SJSA1 (cell line): ENCODE measurements around the gene CHRNA1. TPM values are rescaled to one million over a fixed set of nuclear protein-coding genes. Genes with fewer than 3 reads are reported as not detected.

Experiments used
- DNase-seq, 2 experiments: peaks; one replicate each; pipeline ENCODE4 v3.0.0-alpha.2; 2015 to 2020; ENCODE audit warnings: low spot score in 2 of 2, low read depth in 1 of 2
- H3K27ac ChIP-seq: fragments of 250-450 bp; sonication (Bioruptor Pico); 2 replicates; pipeline ENCODE4 v1.5.1; 2020; ENCODE audit warnings: mild to moderate bottlenecking, moderate library complexity
- H3K27me3 ChIP-seq: fragments of 250-450 bp; sonication (Bioruptor Pico); replicated peaks from 2 replicates; pipeline ENCODE4 v1.5.1; 2020; ENCODE audit warnings: mild to moderate bottlenecking, moderate library complexity
- H3K36me3 ChIP-seq: fragments of 250-450 bp; sonication (Bioruptor Pico); 2 replicates; pipeline ENCODE4 v1.5.1; 2020; ENCODE audit warnings: mild to moderate bottlenecking
- H3K4me1 ChIP-seq: fragments of 250-450 bp; sonication (Bioruptor Pico); replicated peaks from 2 replicates; pipeline ENCODE4 v1.6.1; 2021; ENCODE audit warnings: mild to moderate bottlenecking
- H3K4me3 ChIP-seq: fragments of 250-450 bp; sonication (Bioruptor Pico); 2 replicates; pipeline ENCODE4 v1.5.1; 2020; ENCODE audit warnings: mild to moderate bottlenecking
- H3K9me3 ChIP-seq: fragments of 250-450 bp; sonication (Bioruptor Pico); replicated peaks from 2 replicates; pipeline ENCODE4 v1.5.1; 2020; ENCODE audit warnings: mild to moderate bottlenecking
- total RNA-seq: library from RNA; depleted of rRNA; stranded (reverse); fragments of >200 nt; shearing (Covaris generic); gene quantifications from 2 replicates; pipeline ENCODE4 v1.2.3, GENCODE V29; 2014

CHRNA1 gene
- total RNA-seq, 1 experiment from 2014 or later, result 0.16 TPM

DNA sequence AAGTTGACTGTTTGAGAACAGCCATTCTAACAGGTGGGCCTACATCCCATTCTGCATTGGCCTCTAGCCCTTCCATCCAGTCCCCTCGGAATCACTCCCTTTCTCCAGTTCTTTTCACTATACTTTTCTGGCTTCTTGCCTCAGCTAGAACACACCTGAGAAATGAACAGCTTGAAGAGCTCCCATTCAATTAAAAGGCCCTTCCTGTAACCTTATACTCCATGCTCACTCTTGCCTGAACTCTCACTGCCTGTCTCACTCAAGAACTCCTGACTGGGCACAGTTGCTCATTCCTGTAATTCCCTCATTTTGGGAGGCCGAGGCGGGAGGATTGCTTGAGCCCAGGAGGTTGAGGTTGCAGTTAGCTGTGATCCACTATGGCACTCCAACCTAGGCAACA lies 23.6 kb downstream of the CHRNA1 start:
- Histone ChIP-seq H3K36me3 (no peaks in the 10 kb centered on the region), H3K4me3 (no peak overlapping the region), H3K4me1 (no peaks in the 10 kb centered on the region), H3K9me3 (no peaks in the 10 kb centered on the region), H3K27me3 (peaks cover 27% of the 10 kb centered on the region), H3K27ac (no peak overlapping the region)
- DNase-seq, result no peak

DNA sequence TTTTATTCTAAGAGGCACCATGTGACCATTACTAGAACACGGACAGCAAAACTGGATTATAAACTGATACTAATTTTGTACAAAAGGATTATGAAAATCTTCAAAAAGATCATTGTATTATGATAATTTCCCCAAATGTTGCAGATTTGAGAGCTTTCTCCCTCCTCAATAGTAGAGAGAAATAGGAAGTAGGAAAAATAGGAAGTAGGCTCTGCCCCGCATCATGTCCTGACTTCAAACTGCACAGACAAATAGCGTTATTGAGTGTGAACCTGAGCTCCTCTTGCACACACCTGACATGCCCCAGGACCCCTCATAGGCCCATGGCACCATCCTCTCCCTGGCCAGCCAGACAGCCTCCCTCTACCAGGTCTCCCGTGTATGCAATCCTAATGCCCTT lies 25.4 kb downstream of the CHRNA1 start:
- H3K4me1 ChIP-seq, result no peaks in the 10 kb centered on the region
- no peak for DNase-seq
- H3K36me3 ChIP-seq, result no peaks in the 10 kb centered on the region

GRCh38 chr2:174731546-174731945 lies 32.7 kb downstream of the CHRNA1 start:
- no peaks in the 10 kb centered on the region for H3K4me1 ChIP-seq
- no peak overlapping the region for H3K27ac ChIP-seq
- no peaks in the 10 kb centered on the region for H3K9me3 ChIP-seq
- no peak overlapping the region for H3K4me3 ChIP-seq
- H3K36me3 ChIP-seq, result no peaks in the 10 kb centered on the region
- DNase-seq, result no peak
- peaks cover 55% of the 10 kb centered on the region for H3K27me3 ChIP-seq

More for the DNA sequence above, 25.4 kb downstream of the CHRNA1 start:
- no peak overlapping the region for H3K27ac ChIP-seq
- H3K27me3 ChIP-seq, result peaks cover 35% of the 10 kb centered on the region
- H3K9me3 ChIP-seq, result no peaks in the 10 kb centered on the region
- no peak overlapping the region for H3K4me3 ChIP-seq

DNA sequence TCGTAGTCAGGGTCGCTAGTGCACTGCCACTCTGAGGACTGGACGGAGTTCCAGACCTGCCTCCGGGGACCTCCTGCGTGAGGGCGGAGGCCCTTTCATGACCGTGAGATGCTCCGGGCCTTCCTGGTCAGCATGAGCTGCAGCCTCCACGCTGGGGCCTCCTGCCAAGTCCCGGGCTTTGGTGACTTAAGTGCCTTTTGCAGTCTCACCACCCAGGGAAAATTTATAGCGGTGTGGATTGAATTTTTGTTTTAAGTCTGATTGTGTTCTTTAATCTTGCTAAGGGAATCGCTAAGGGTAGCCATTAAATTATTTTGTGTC lies 33.6 kb downstream of the CHRNA1 start:
- Histone ChIP-seq H3K4me1 (no peaks in the 10 kb centered on the region), H3K27me3 (peaks cover 55% of the 10 kb centered on the region), H3K4me3 (no peak overlapping the region), H3K27ac (no peak overlapping the region), H3K9me3 (no peaks in the 10 kb centered on the region), H3K36me3 (no peaks in the 10 kb centered on the region)
- no peak for DNase-seq

DNA sequence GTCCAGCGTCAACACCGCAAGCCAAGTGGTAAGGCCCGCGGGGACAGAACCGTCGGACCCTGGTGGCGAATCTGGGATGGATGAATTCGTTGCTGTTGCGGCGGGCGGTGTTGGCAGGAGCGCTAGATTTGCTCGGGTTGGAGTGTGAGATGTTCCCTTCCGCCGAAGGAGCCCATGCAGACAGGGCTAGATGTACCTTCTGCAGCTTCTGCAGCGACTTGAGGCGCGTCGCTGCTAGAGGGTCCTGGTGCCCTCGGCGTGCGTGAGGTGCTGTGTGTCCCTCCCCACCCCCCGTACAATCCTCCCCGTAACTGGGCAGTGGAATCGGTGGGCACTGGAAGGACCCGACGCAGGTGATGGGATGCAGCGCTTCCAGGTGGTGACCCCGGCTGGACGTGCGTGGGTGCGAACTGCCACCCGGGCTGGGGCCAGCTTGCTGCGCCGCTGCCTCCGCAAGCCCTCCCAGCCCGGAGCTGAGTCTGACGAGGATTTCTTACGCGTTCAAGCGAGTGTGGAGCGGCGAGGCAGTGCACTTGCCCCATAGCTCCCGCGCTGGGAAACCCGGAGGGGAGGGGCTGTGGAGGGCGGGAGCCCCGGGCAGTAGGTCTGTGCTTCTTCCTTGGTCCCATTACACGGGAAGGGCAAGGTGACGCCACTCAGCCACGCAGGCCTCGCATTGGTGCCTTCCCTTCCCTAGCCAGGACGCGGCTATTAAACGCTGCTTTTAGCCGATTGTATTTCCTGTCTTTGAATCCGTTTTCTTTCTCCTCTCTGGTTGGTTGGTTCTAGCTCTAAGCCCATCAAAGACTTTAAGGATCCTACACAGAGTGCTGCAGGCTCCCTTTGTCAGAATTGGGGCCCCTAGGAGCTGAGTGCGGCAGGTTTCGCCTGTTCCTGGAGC lies 34.2 kb downstream of the CHRNA1 start:
- Histone ChIP-seq H3K27ac (no peak overlapping the region), H3K4me3 (no peak overlapping the region), H3K36me3 (no peaks in the 10 kb centered on the region), H3K27me3 (peaks cover 55% of the 10 kb centered on the region), H3K4me1 (no peaks in the 10 kb centered on the region), H3K9me3 (no peaks in the 10 kb centered on the region)
- DNase-seq, result no peak

- Histone ChIP-seq H3K4me1 (no peaks in the 10 kb centered on the region), H3K27ac (no peak overlapping the region), H3K27me3 (peaks cover 42% of the 10 kb centered on the region), H3K4me3 (no peak overlapping the region), H3K9me3 (no peaks in the 10 kb centered on the region), H3K36me3 (no peaks in the 10 kb centered on the region)
- DNase-seq, result no peak
Observed at GRCh38 chr2:174728096-174728495, 36.2 kb downstream of the CHRNA1 start.

- no peak overlapping the region for H3K4me3 ChIP-seq
- no peaks in the 10 kb centered on the region for H3K4me1 ChIP-seq
- H3K36me3 ChIP-seq, result no peaks in the 10 kb centered on the region
- DNase-seq, result no peak
- H3K27ac ChIP-seq, result no peak overlapping the region
- H3K27me3 ChIP-seq, result peaks cover 34% of the 10 kb centered on the region
- H3K9me3 ChIP-seq, result no peaks in the 10 kb centered on the region
Observed at GRCh38 chr2:174726212-174726611, 38.1 kb downstream of the CHRNA1 start.

DNA sequence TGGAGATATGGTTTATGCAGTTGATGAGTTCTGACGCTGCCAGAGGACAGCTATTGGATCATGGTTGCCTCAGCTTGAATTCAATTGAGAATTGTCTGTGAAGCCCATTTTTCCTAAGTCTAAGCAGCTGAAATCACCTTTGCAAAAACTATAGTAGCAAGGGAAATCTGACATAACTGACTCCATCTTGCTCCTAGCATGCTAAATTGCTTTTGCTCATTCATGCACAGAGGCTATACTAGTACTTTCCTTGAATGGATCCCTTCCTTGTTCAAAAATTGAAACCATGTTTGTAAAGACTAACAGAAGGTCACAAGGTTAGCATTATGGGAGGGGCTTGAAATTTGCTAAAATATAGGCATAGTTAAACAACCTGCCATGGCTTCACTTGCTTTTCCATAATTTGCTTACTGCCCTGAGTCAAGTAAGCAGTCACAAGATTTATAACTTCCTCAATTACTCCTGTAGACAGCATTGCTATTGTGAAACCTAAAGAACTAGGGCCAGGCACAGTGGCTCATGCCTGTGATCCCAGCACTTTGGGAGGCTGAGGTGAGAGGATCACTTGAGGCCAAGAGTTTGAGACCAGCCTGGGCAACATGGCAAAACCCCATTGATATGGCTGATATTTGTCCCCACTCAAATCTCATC lies 41.2 kb downstream of the CHRNA1 start:
- H3K4me3 ChIP-seq, result no peak overlapping the region
- H3K9me3 ChIP-seq, result no peaks in the 10 kb centered on the region
- no peak for DNase-seq
- H3K27ac ChIP-seq, result no peak overlapping the region
- H3K27me3 ChIP-seq, result peaks cover 13% of the 10 kb centered on the region
- no peaks in the 10 kb centered on the region for H3K36me3 ChIP-seq
- no peaks in the 10 kb centered on the region for H3K4me1 ChIP-seq

DNA sequence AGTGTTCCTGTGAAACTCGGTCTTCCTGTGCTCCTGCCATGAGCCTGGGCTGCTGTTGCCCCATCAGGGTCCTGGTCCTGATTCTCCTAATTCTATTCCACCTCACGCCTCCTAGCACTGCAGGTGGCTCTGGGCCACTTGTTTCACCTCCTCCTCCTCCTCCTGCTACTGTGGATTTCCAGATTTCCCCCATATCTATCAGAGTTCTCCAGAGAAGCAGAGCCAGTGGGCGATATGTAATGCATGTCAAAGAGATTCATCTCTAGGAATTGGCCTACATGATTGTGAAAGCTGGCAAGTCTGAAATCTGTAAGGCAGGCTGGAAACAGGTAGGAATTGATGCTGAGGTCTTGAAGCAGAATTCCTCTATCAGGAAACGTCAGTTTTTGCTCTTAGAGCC lies 45.3 kb downstream of the CHRNA1 start:
- Histone ChIP-seq H3K27me3 (peaks cover 8% of the 10 kb centered on the region; the same call in 1 of the 2 replicates), H3K4me1 (no peaks in the 10 kb centered on the region), H3K27ac (no peak overlapping the region), H3K9me3 (no peaks in the 10 kb centered on the region), H3K36me3 (no peaks in the 10 kb centered on the region), H3K4me3 (no peak overlapping the region)
- no peak for DNase-seq

GRCh38 chr2:174718591-174718990 lies 45.7 kb downstream of the CHRNA1 start:
- DNase-seq, result no peak
- Histone ChIP-seq H3K4me1 (no peaks in the 10 kb centered on the region), H3K9me3 (no peaks in the 10 kb centered on the region), H3K36me3 (no peaks in the 10 kb centered on the region), H3K27ac (no peak overlapping the region), H3K4me3 (no peak overlapping the region), H3K27me3 (peaks cover 8% of the 10 kb centered on the region; the same call in 1 of the 2 replicates)

DNA sequence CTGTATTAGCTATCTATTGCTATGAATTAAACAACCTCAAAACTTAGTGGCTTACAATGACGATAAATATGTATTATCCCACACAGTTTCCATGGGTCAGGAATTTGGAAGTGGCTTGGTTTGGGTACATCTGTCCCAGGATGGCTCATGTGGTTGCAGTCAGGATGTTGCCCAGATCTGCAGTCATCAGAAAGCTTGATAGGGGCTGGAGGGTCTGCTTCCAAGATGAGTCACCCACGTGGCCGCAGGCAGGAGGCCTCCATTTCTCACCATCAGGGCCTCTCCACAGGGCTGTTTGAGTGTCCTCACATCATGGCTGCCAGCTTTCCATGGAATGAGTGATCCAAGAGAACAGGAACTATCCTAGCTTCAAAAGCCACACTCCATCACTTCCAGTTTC lies 46.4 kb downstream of the CHRNA1 start:
- peaks cover 5% of the 10 kb centered on the region; the same call in 1 of the 2 replicates for H3K27me3 ChIP-seq
- H3K4me3 ChIP-seq, result no peak overlapping the region
- no peak overlapping the region for H3K27ac ChIP-seq
- H3K4me1 ChIP-seq, result no peaks in the 10 kb centered on the region
- DNase-seq, result no peak
- no peaks in the 10 kb centered on the region for H3K9me3 ChIP-seq
- no peaks in the 10 kb centered on the region for H3K36me3 ChIP-seq

DNA sequence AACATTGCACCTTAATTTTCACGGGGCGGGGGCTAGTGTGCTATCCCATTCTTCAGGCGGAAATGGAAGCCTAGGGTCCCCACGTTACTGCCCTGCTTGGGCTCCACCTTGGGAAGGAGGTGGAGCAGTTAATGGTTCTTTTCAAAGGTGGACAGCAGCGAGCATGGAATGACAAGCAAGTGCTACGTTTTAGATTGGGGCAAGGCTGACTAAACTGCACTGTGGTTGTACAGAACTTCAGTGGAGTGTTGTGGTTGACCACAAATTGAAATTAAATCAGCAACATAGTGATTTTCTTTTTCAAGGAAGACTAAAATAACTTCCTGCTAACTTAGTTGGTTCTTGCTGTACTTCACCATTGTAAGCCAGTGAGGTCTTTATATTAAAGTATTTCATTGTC lies 47.0 kb downstream of the CHRNA1 start:
- no peaks in the 10 kb centered on the region for H3K9me3 ChIP-seq

DNA sequence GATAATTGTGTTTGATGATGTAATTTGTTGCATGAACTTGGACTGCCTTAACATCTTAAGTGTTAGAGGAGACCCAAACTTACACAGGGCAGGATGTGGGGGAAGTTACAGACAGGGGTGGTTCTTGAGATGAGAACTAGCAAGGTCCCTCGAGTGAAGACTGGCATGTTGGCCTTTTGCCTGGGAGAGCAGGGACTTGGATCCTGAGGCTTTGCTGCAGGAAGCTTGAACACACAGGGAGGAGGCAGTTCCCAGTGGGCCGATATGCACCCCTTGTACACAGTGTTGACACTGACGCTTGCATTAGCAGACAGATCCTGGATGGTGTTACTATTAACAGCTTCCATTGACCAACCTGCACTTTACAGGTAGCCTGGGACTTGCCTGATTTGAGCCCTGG lies 47.5 kb downstream of the CHRNA1 start:
- Histone ChIP-seq H3K4me1 (no peaks in the 10 kb centered on the region), H3K36me3 (no peaks in the 10 kb centered on the region), H3K4me3 (no peak overlapping the region), H3K9me3 (no peaks in the 10 kb centered on the region), H3K27ac (no peak overlapping the region), H3K27me3 (0 out of 2 replicates have a peak, but pooled peaks cover 4% of the 10 kb centered on the region)
- DNase-seq, result no peak

More for the DNA sequence above, 47.0 kb downstream of the CHRNA1 start:
- Histone ChIP-seq H3K4me1 (no peaks in the 10 kb centered on the region), H3K27me3 (0 out of 2 replicates have a peak, but pooled peaks cover 4% of the 10 kb centered on the region), H3K4me3 (no peak overlapping the region), H3K36me3 (no peaks in the 10 kb centered on the region), H3K27ac (no peak overlapping the region)
- peak in 1 of 2 experiments; percentile 24 for DNase-seq

GRCh38 chr2:174713686-174714085 lies 50.6 kb downstream of the CHRNA1 start:
- Histone ChIP-seq H3K4me1 (no peaks in the 10 kb centered on the region), H3K4me3 (no peak overlapping the region), H3K36me3 (no peaks in the 10 kb centered on the region), H3K27ac (no peak overlapping the region), H3K27me3 (peaks cover 4% of the 10 kb centered on the region; the same call in 1 of the 2 replicates), H3K9me3 (no peaks in the 10 kb centered on the region)
- no peak for DNase-seq
